Putamen (tissue), 1 donor: Measurements from ENCODE around the gene TRIM17.

Experiments used
- DNase-seq: peaks from one replicate; pipeline ENCODE4 v3.0.0-alpha.2; 2016; ENCODE audit warnings: low spot score

The TRIM17 gene

GRCh38 chr1:228416217-228416933, at the start of gene TRIM17:
TRIM17 (minus strand) TSS chr1:228416861; CDS start chr1:228415072, 1,789 bp downstream.
- no peak for DNase-seq

- no peak for DNase-seq
Observed at GRCh38 chr1:228465571-228466146, 49.0 kb upstream of the TRIM17 start.

- no peak for DNase-seq
Observed at GRCh38 chr1:228465141-228465540, 48.5 kb upstream of the TRIM17 start.

GRCh38 chr1:228464487-228464983, 47.9 kb upstream of the TRIM17 start:
- DNase-seq = peak; percentile 81

- DNase-seq = no peak
Observed at GRCh38 chr1:228463559-228464455, 47.1 kb upstream of the TRIM17 start.

GRCh38 chr1:228463009-228463558, 46.4 kb upstream of the TRIM17 start:
- no peak for DNase-seq

- no peak for DNase-seq
Observed at GRCh38 chr1:228462560-228462959, 45.9 kb upstream of the TRIM17 start.

GRCh38 chr1:228460821-228461220, 44.2 kb upstream of the TRIM17 start:
- no peak for DNase-seq

- DNase-seq = peak; percentile 38
Observed at GRCh38 chr1:228459091-228459993, 42.7 kb upstream of the TRIM17 start.

- DNase-seq = peak; percentile 95
Observed at GRCh38 chr1:228457396-228458176, 40.9 kb upstream of the TRIM17 start.

GRCh38 chr1:228457017-228457395, 40.3 kb upstream of the TRIM17 start:
- peak; percentile 7 for DNase-seq

GRCh38 chr1:228456252-228457016, 39.8 kb upstream of the TRIM17 start:
- DNase-seq = no peak

- no peak for DNase-seq
Observed at GRCh38 chr1:228455715-228456114, 39.1 kb upstream of the TRIM17 start.

GRCh38 chr1:228454238-228454637, 37.6 kb upstream of the TRIM17 start:
- DNase-seq = no peak

GRCh38 chr1:228453614-228454013, 37.0 kb upstream of the TRIM17 start:
- no peak for DNase-seq

- no peak for DNase-seq
Observed at GRCh38 chr1:228453022-228453560, 36.4 kb upstream of the TRIM17 start.

- DNase-seq = no peak
Observed at GRCh38 chr1:228452194-228453021, 35.7 kb upstream of the TRIM17 start.

- no peak for DNase-seq
Observed at GRCh38 chr1:228450200-228450599, 33.5 kb upstream of the TRIM17 start.
